Measurements from ENCODE around the gene SLC22A23.

DNA sequence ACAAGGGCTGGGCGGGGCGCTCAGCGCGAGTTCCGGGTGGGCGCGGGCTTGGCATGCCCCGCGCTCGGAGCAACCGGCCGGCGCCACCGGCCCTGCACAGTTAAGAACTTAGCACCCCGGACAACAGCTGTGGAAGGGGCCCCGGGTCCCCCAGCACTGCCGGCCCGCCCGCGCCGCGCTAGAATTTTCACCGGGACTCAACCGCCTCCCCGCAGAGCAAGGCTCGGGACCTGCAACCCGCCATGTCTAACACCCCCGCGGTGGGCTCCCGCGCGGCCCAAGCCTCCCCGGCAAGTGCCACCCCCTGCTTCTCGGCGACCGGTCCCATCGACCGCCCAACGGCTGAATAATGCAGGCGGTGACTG is 203.3 kb downstream of the SLC22A23 start:
- TF ChIP-seq POLR2AphosphoS5 (IDR thresholded peaks at IDR 0.05; ENCODE audit: borderline replicate concordance, low read depth, low read length) (no peak), EZH2 (IDR thresholded peaks at IDR 0.05) (no peak), FOXP2 (optimal IDR thresholded peaks at IDR 0.05; ENCODE audit: control extremely low read depth, extremely low read length, insufficient read depth) (no peak)

Measured in SK-N-MC (cell line).